ENCODE results near the gene PNMA8A. TPM values are rescaled to one million over a fixed set of nuclear protein-coding genes. Genes with fewer than 3 reads are reported as not detected.

Gene PNMA8A
- total and polyA plus RNA-seq, 2 experiments from 2014 or later = 17.8 to 21.7 TPM

- no peaks in the 10 kb centered on the region for H4K20me1 ChIP-seq (replicated peaks; ENCODE audit: insufficient read depth)
- H3K36me3 Mint-ChIP-seq (ENCODE audit: low read depth) = peaks cover under 1% of the 10 kb centered on the region; the same call in 1 of the 3 replicates
- ATAC-seq = no peak
- H3K36me3 ChIP-seq (ENCODE audit: insufficient read depth) = no peaks in the 10 kb centered on the region
- peaks cover 5% of the 10 kb centered on the region; the same call in 1 of the 2 replicates for H3K27me3 ChIP-seq (ENCODE audit: insufficient read depth)
- 0 out of 2 replicates have a peak, but pooled peaks cover 3% of the 10 kb centered on the region for H3F3A ChIP-seq (replicated peaks; ENCODE audit: low read depth)
- H3K27me3 Mint-ChIP-seq (ENCODE audit: insufficient read depth, low read depth, poor library complexity) = peaks cover 18% of the 10 kb centered on the region
- no peak overlapping the region for H3K27ac ChIP-seq (ENCODE audit: low read depth)
- H3K27ac Mint-ChIP-seq = no peak overlapping the region
- no peaks in the 10 kb centered on the region for H3K9me2 ChIP-seq (ENCODE audit: insufficient read depth)
- H3K4me1 Mint-ChIP-seq = peaks cover 22% of the 10 kb centered on the region
- no peak overlapping the region for H3K4me3 ChIP-seq
- H2AFZ ChIP-seq = no peak overlapping the region
- no peaks in the 10 kb centered on the region for H3K79me2 ChIP-seq (replicated peaks; ENCODE audit: insufficient read depth)
- no peak for DNase-seq (ENCODE audit: low spot score)
- no peak overlapping the region for H3K4me2 ChIP-seq
- H3K4me1 ChIP-seq (ENCODE audit: insufficient read depth) = peaks cover 15% of the 10 kb centered on the region
- no peak for TF ChIP-seq ZNF331 (CRISPR knock-in tag; IDR thresholded peaks at IDR 0.05; ENCODE audit: low read depth)
- TF ChIP-seq CREB1 (CRISPR knock-in tag; IDR thresholded peaks at IDR 0.05; ENCODE audit: low read depth) = no peak
- TF ChIP-seq, protein P1, sequence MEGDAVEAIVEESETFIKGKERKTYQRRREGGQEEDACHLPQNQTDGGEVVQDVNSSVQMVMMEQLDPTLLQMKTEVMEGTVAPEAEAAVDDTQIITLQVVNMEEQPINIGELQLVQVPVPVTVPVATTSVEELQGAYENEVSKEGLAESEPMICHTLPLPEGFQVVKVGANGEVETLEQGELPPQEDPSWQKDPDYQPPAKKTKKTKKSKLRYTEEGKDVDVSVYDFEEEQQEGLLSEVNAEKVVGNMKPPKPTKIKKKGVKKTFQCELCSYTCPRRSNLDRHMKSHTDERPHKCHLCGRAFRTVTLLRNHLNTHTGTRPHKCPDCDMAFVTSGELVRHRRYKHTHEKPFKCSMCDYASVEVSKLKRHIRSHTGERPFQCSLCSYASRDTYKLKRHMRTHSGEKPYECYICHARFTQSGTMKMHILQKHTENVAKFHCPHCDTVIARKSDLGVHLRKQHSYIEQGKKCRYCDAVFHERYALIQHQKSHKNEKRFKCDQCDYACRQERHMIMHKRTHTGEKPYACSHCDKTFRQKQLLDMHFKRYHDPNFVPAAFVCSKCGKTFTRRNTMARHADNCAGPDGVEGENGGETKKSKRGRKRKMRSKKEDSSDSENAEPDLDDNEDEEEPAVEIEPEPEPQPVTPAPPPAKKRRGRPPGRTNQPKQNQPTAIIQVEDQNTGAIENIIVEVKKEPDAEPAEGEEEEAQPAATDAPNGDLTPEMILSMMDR (conservative IDR thresholded peaks at IDR 0.05; ENCODE audit: low read depth in 2 of 2) = no peak
- no peak for TF ChIP-seq ZNF114 (CRISPR knock-in tag; IDR thresholded peaks at IDR 0.05)
- no peak for TF ChIP-seq REST (IDR thresholded peaks at IDR 0.05; ENCODE audit: unreplicated experiment)
- TF ChIP-seq EZH2 (IDR thresholded peaks at IDR 0.05; ENCODE audit: low read depth, unreplicated experiment) = no peak
- no peak for TF ChIP-seq ETS1 (IDR thresholded peaks at IDR 0.05)
- TF ChIP-seq ZNF462 (CRISPR knock-in tag; IDR thresholded peaks at IDR 0.05) = no peak
- TF ChIP-seq STAT1 (IDR thresholded peaks at IDR 0.05; ENCODE audit: unreplicated experiment) = no peak
- H3K4me3 Mint-ChIP-seq = no peak overlapping the region
- no peaks in the 10 kb centered on the region for H3K9me3 Mint-ChIP-seq
Measured at GRCh38 chr19:46475986-46476385, 4.6 kb upstream of the PNMA8A start.
